LHCN-M2 (cell line): ENCODE data around the gene SRBD1. TPM values are rescaled to one million over a fixed set of nuclear protein-coding genes. Genes with fewer than 3 reads are reported as not detected.

Experiments
- DNase-seq: peaks from one replicate; pipeline ENCODE4 v3.0.0-alpha.2; 2012; ENCODE audit warnings: low read depth
- total RNA-seq: library from RNA; depleted of rRNA; stranded (reverse); fragments of >200 nt; gene quantifications from 2 replicates; pipeline ENCODE4 v1.2.3, GENCODE V29; 2014

SRBD1 gene
- total RNA-seq, 1 experiment from 2014 or later = 22.7 TPM

GRCh38 chr2:45636008-45636407 lies 24.9 kb upstream of the SRBD1 start:
- no peak for DNase-seq

DNA sequence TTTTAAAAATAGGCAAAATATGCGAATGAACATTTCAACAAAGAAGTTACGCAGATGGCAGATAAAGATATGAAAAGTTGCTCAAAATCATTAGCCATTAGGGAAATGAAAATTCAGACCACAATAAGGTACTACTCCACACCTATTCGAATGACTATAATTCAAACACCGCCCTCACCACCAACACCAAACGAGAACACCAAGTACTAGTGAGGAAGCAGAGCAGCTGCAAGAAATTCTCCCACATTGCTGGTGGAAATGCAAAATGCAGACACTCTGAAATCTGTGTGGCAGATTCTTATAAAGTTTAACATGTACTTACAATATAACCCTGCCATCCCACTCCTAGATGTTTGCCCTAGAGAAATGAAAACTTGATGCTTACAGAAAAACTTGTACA lies 23.2 kb upstream of the SRBD1 start:
- DNase-seq = no peak

DNA sequence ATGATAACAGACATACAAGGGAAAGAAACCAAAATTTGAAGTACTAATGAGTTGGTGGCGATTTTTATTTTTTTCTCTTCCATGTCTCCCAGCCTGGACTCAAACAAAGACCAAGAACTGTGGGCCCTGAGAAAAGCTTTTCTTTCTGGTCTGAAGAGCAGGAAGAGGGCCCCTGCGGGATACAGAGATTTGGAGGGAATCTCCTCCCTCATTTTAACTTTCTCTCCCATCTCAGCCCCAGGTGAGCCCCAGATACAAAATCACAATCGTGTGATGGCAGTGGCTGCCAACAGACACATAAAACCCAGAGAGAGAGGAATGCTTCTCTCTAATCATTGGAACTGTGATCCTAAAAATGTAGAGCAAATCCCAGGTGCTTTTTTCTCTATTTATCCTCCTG lies 20.9 kb upstream of the SRBD1 start:
- no peak for DNase-seq

- no peak for DNase-seq
These were observed 20.3 kb upstream of the SRBD1 start for GRCh38 chr2:45631319-45631718.

DNA sequence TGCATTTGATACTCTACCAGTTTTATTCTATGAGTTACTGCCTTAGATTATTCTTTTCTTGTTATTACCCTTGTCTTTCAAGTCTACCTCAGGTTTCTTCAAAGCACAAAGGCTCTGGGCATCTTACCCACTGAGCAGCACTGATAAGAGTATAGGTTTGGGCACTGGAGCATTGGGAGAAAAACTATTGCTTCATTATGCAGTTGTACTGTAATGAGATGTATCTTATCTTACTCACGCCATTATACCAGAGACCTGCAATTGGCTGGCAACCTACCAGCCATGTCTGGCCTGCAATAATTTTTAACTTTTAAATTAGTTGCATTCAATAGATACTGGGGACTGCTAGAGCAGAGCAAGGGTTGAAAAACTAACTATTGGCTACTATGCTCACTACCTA lies 18.9 kb upstream of the SRBD1 start:
- no peak for DNase-seq

DNA sequence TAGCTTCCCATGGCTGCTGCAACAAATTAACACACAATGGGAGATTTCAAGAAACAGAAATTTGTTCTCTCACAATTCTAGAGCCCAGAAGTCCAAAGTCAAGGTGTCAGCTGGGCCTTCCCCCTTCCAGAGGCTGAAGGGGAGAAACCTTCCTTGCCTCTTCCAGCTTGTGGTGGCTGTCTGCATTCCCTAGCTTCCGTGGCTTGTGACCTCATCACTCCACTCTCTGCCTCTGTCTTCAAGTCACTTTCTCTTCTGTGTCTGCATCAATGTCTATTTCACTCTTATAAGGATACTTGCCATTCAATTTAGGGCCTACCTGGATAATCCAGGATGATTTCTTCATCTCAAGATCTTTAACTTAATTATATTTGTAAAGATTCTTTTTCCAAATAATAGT lies 16.8 kb upstream of the SRBD1 start:
- DNase-seq = no peak

GRCh38 chr2:45626387-45627221 lies 15.5 kb upstream of the SRBD1 start:
- no peak for DNase-seq

DNA sequence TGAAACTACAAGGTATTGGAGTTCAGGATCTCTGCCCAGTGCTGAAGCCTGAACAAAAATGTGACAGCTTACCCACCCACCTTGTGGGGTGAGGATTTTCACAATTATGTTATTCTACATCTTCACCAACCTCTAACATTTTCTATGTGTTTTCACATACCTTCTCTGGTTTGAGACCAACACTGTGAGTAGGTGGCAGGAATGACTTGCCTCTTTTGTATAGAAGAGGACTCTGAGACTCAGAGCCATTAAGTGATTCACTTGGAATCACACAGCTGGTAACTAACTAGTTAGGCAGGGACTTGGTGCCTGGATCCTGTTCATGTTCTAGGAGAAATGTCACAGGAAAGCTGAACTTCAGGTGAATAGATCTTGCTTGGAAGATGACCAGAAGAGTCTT lies 14.8 kb upstream of the SRBD1 start:
- no peak for DNase-seq

GRCh38 chr2:45623098-45623497 lies 12.0 kb upstream of the SRBD1 start:
- no peak for DNase-seq

- DNase-seq = no peak
These were observed 11.4 kb upstream of the SRBD1 start for GRCh38 chr2:45622336-45623075.

DNA sequence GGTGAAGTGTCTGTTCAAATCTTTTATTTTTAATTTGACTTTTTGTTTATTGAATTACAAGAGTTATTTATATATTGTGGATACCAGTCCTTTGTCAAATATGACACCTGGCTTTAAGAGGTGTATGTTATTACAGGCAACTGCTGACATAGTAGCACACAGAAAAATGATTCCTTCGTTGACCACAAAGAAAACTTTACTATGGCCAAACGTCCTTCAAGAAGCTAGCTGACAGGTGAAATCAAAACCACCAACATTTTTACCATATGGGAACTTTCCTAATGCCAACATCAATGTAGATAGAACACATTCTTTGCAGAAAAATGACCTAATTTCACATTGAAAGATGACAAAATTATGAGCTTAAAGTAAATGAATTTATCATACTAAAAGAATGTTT lies 6.4 kb upstream of the SRBD1 start:
- no peak for DNase-seq

DNA sequence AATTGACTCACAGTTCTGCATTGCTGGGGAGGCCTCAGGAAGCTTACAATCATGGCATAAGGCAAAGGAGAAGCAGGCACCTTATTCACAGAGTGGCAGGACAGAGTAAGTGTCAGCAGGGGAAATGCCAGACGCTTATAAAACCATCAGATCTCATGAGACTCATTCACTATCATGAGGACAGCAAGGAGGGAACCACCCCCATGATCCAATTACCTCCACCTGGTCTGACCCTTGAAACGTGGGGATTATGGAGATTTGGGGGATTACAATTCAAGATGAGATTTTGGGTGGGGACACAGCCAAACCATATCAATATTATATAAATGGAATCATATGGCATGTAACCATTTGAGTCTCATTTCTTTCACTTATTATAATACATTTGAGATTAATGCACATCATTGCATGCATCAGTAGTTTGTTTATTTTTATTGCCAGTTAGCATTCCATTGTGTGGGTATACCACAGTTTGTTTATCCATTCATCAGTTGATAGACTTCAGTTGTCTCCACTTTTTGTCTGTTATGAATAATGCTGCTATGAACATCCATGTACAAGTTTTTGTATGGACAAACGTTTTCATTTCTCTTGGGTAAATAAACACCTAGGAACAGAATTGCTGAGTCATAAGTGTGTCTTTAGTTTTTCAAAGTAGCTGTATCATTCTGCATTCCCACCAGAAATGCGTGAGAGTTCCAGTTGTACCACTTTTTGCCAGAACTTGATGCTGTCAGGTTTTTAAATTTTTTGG lies 5.8 kb upstream of the SRBD1 start:
- DNase-seq = peak; percentile 55

DNA sequence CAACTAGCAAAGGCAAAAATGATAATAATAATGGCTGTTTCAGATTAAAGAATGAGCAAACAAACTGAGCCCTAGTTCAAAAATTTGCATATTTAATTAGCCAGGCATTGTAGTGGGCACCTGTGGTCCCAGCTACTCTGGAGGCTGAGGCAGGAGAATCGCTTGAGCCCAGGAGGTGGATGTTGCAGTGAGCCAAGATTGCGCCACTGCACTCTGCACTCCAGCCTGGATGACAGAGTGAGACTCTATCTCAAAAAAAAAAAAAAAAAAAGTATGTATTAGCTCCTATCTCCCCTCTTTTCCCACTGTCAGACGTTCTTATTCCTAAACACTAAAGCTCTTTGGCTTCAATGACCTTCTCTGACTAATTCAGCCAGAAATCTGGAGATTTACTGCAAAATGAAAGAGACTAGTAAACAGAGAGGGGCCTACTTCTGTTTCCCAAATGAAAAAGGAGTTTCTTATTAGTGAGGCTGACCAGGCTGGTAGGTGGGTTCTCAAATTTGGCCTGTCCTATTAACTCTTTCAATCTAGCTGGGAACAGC lies 3.9 kb upstream of the SRBD1 start:
- no peak for DNase-seq

DNA sequence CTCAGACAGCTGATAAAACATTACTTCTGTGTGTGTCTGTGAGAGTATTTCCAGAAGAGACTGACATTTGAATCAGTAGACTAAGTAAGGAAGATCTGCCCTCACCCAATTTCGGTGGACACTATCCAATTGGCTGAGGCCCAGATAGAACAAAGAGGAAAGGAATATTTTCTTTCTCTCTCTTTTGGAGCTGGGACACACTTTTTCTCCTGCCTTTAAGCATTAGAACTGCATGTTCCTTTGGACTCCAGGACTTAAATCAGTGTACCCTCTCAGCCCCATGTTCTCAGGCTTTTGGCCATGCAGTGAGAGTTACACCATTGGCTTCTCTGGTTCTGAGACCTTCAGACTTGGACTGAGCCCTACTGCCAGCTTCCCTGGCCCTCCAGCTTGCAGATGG lies 3.3 kb upstream of the SRBD1 start:
- no peak for DNase-seq

GRCh38 chr2:45612731-45613130 lies 1.7 kb upstream of the SRBD1 start:
- no peak for DNase-seq

GRCh38 chr2:45612285-45612684 lies 1.2 kb upstream of the SRBD1 start:
- no peak for DNase-seq

DNA sequence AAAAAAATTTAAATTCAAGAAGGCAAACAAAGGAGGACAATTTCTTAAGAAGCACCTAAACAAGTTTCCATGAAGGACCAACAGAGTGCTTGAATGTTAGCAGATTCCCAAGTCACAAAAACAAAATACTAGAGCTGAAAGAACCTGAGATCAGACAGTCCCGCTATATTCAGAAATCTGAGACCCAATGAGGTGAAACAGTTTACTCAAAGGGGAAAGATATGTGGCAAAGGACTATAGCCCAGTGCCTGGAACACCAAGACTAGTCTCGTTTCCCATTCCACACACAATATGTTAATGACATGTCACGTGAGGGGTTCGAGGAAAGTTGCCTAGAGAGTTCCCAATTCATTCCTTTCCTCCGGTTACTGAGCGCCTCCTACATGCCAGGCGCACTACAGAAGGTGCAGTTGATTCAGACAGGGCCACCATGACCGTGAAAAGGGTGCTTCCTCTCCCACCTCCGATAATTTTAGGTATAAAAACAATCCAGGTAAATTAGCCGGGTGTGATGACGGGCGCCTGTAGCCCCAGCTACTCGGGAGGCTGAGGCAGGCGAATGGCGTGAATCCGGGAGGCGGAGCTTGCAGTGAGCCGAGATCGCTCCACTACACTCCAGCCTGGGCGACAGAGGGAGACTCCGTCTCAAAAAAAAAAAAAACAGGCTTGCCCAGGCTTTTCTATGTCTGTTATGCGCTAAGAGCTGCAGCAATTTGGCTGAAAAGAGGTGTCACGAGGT lies 617 bp downstream of the SRBD1 start:
- DNase-seq = peak; percentile 81

DNA sequence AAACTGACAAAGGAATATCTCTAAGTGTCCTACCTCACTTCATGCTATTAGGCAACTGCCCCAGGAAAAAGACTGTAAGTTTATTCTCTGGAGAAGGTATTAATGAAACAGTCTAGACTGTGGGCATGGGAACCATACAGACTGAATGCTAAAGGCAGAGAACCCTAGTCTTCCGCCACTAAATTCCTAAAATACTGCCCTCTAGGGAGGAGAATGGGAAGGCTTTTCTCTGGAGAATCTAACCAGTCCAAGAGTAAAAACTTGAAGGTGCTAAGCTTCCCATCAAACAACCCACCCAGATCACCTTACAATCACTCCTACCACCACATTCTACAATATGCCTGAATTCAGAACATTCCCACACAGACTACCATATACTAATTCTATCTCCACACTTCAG lies 3.4 kb downstream of the SRBD1 start:
- peak; percentile 34 for DNase-seq

DNA sequence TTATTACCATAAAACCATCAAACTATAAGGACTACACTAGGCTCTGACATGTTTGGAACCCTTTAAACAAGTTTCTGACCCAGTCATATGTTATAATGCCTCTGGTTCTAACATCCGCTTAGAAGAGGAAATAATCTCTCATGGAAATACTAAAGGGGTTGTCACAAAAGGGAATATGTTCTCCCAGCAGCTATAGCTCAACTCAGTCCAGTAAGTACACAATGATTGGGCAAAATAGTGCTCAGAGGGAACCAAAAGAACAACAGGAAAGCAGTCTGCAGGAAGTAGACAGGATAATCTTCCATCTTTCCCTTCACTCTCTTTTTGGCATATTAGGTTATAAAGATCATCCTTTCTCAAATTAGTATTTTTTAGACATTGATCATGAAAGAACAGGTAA lies 4.3 kb downstream of the SRBD1 start:
- DNase-seq = no peak

DNA sequence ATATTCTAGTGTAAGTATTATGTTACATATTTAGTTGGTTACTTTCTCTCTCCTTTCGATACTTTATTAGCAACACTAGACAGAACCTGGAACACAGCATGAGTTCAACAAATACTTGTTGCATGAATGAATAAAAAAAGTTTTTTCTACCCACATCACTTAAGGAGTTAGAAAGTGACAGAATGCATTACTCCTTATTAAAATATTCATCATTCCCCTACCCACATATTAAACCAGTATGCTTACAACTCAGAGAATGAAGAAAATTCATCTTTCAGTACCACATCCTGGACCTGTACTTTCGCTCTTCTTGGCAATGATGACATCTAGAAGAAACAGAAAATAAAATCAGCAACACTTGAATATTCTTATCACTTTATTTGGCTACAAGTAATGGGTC lies 6.0 kb downstream of the SRBD1 start:
- DNase-seq = no peak

- DNase-seq = no peak
These were observed 8.4 kb downstream of the SRBD1 start for GRCh38 chr2:45602624-45603023.
